Retina (tissue), 1 donor: ENCODE data around the gene PVALEF.
"Not testable (repeated sequence)": the region's sequence is repeated elsewhere in the genome, so short reads cannot be mapped to it uniquely, and the experiment has no call there.

Source experiments
- DNase-seq: peaks from one replicate; pipeline ENCODE4 v3.0.0-alpha.2; 2016

Gene PVALEF

DNA sequence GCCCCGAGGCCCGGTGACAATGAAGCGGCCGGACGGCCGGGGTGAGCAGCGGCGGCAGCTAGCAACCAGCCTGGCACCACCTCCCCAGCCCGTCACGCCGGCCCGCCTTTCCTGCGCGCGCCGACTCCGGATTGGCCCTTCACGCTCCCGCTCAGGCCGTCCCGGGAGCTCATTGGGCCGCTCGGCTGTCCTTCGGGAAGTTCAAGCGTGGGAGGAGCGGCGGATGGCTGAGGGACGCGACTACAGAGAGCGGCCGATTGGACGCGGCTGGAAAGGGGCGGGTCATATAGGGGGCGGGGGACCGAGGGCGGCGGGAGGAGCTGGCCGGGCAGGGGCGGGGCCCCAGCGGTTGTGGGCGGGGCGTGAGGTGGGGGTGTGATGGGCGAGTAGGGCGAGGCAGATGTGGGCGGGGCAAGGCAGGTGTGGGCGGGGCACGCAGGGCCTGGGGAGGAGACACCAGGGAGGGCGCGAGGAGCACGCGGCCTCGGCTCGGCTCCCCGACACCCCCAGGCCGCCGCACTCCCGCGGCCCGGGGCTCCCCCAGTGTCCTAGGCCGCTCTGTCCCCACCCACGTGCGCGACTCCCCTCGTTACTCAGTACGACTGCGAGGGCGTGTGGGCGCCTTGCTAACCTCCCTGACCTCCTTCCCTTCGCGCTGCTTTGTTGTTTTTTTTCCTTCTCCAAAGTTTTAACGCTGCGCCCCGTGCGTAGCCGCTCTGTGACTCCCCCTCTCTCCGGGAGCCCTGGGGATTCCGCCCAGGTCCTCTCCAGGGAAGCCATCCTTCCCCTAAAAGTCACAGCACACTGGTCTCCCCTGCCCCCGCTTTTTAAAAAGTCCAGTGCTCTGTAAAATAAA lies 57.8 kb downstream of the PVALEF start, which contains the start of gene CEP131:
TSS of gene CEP131 (minus strand) at position 60 of the 856 bp plus-strand sequence. CDS start 2,909 bp downstream, outside the sequence.
- DNase-seq: peak; percentile 96

DNA sequence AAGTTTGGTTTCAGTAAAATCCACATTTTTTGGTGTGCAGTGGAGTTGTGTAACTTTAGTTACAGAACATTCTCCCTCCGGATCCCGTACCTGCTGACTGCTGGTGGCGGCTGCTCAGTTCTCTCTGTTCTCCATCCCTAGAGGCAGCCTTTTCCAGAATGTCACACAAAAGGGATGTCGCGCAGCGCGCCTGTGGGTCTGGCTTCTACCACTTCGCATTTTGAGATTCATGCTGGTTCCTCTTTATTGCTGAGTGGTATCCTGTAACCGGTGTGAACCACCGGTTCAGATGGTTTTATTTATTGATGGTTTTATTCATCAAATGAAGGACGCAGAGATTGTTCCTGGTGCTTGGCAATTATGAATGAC lies 58.4 kb downstream of the PVALEF start:
- no peak for DNase-seq

DNA sequence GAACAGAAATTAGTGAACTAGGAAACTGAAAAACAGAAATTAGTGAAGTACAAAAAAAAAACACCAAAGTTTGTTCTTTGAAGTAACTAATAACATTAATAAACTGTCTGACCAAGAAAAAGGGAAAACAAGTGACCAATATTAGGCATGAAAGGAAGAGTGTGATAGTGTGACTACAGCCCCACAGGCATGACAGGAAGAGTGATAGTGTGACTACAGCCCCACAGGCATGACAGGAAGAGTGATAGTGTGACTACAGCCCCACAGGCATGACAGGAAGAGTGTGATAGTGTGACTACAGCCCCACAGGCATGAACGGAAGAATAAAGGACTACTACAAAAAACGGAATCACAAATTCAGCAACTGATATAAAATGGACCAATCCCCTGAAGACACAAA lies 62.3 kb downstream of the PVALEF start:
- not testable (repeated sequence) for DNase-seq

DNA sequence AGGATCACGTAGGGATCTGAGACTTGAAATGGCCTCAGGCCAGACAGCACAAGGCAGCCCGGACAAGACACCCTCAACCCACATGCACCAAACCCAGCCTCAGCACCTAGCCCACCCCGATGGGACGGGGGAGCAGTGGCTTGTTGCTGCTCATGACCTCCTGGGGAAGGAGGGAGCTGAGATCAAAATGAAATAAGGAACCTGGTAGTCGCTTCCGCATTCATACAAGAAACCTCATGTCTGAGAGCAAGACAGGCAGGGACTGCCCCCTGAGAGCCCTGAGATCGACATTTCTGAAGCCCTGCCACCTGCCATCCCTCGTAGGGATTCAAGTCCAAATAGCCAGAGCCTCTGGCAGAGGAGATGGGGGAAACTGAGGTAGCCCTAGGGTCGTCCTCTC lies 63.1 kb downstream of the PVALEF start:
- no peak for DNase-seq

DNA sequence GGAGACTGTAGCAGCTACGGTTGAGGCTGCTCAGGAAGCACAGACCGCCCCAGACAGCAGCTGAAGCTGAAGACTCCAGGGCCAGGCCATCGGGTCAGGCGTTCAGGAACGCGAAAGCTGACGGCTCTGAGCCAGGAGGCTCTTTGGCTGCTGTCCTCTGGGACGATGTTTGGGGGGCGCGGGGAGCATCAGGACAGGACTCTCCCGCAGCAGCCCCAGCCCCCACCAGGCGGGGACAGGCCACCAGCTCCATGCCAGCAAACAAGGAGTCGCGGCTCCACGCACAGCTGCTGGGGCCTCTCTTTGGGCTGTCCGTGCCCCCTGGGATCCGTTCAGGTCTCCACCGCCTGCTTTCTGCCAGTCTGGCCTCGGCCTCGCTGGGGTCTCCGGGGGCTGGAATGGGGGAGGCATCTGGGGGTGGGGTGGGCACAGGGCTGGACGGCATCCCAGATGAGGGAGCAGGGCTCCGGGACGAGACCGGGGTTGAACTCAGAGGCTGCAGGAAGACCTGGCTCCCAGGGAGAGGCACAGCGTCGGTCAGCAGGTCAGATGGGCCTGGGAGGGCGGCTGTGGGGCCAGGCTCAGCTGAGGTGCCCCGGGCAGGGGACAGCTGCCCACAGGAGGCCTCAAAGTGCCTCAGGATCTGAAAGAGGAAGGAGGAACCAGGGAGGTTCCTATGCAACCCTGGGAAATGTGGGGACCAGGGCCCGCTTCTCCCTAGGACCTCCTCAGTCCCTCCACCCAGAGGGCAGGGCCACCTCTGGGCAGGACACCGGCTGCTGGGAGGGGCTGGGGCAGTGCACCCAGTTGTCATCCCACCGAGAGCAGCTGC lies 63.7 kb downstream of the PVALEF start:
- DNase-seq: no peak

DNA sequence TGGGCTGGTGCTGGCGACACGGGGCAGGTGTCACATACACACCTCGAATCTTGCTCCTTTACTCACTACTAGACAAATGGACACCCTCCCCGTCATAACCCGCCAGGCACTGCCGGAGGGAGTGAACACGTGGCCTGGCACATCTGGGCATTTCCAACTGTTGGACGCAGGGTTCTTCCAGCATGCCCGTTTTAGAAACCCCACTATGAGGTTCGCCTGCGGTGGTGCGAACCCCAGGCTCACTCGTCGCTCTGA lies 64.3 kb downstream of the PVALEF start:
- no peak for DNase-seq

DNA sequence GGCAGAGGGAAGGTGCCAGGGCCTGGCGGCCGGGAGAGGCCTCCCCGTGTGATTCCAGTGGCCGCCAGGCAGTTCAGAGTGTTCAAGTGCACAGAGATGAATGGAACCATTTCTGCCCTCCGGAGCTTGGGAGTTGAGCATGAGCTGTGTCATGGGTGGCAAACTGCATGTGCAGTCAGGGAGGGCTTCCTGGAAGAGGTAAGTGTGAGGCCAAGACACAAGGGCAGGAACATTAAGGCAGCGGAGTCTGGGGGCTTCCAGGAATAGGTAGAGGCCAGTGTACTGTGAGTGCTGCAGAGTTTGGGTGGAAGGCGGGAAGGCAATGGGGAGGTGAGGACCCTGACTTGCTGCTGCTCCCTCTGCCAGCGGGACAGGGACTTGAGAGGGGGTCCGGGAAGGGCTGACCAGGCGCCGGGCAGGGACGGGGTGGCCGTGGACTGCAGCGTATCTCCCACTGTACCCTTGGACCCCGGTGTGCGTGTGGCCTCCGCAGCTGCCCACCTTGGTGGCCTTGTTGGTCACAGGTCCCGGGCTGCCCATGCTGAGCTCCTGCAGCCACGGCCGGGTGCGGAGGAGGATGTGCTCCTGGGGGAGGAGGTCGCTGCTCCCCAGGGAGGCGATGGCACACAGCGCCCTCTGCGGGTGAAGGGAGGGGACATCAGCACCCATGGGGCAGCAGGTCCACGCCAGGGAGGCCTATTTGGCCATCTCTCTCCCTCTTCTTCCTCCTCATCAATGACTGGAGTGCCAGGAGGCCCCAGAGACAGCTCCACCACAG lies 64.9 kb downstream of the PVALEF start:
- DNase-seq: no peak

DNA sequence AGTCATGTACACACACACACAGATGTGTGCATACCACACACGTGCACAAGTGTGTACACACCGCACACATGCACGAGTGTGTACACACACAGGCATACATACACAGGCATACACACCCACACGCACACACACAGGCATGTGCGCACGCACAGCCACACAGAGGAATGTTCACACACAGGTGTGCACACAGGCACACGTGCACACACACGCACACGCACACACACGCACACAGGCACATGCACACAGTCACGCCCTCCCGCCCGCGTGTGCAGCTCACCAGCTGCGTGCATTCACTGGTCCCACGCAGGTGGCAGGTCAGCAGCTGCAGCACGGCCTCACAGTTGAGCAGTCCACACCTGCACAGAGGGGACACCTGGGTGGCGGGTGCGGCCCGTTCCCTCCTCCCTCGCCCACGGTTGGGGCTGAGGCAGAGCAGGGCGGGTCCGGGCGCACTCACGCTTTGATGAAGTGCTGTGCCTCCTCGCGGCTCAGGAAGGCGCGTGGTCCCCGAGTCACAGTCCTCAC lies 65.9 kb downstream of the PVALEF start:
- DNase-seq: no peak

DNA sequence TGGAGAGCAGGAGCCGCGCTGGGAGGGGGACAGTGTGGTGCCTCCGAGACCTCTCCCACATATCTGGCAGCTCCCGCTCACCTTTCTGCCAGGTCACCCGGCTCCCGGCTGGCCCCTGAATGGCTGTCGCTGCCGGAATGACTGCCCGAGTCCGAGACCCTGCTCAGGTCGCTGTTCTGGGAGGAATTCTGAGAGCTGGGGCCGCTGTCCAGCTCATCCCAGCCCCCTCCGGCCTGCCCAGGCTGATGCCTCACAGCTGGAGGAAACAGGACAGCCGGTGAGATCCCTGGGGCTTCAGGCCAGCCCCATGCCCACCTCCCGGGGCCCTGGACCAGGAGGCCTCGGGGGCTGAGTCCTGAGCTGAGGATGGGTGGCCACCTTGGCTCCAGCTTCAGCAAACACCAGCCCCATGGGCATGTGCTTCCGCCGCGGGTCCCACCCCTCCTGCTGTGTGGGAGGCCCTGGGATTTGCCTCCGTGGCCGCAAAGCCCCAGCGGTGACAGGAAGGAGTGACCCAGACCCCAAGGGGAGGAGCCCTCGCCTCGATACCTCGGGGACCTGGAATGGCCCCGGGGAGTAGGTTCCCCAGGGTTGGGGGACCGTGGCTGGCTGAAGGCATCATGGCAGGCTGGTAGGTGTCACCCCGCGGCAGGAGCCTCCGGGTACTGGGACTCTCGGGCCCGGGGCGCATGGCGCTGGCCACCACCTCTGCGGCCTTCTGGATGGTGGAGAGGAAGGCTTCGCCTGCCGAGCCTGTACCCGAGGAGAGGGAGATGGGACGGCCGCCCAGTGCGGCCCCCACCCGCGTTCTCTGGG lies 66.7 kb downstream of the PVALEF start:
- DNase-seq: no peak
